ENCODE measurements around the gene APOLD1. TPM values are rescaled to one million over a fixed set of nuclear protein-coding genes. Genes with fewer than 3 reads are reported as not detected.

Gene APOLD1
- total RNA-seq, 1 donor from 2014 or later = 5.2 TPM

- H3K4me1 Mint-ChIP-seq (ENCODE audit: unreplicated experiment) = peaks cover 20% of the 10 kb centered on the region
- no peak for TF ChIP-seq CTCF (IDR thresholded peaks at IDR 0.05; ENCODE audit: unreplicated experiment)
- DNase-seq (ENCODE audit: low spot score) = no peak
- no peaks in the 10 kb centered on the region for H3K9me3 Mint-ChIP-seq (ENCODE audit: unreplicated experiment)
- no peaks in the 10 kb centered on the region for H3K36me3 Mint-ChIP-seq (ENCODE audit: low read depth, unreplicated experiment)
- H3K27ac Mint-ChIP-seq (ENCODE audit: unreplicated experiment) = no peak overlapping the region
- H3K4me3 Mint-ChIP-seq (ENCODE audit: unreplicated experiment) = no peak overlapping the region
- H3K27me3 Mint-ChIP-seq (ENCODE audit: unreplicated experiment) = peaks cover 3% of the 10 kb centered on the region
Measured at GRCh38 chr12:12784116-12784515, 1.3 kb upstream of the APOLD1 start.

GRCh38 chr12:12786351-12786705, 869 bp downstream of the APOLD1 start:
- no peak for TF ChIP-seq CTCF (IDR thresholded peaks at IDR 0.05; ENCODE audit: unreplicated experiment)
- Mint-ChIP-seq H3K9me3 (ENCODE audit: unreplicated experiment) (no peaks in the 10 kb centered on the region), H3K27ac (ENCODE audit: unreplicated experiment) (no peak overlapping the region), H3K4me3 (ENCODE audit: unreplicated experiment) (no peak overlapping the region), H3K27me3 (ENCODE audit: unreplicated experiment) (peaks cover 3% of the 10 kb centered on the region), H3K36me3 (ENCODE audit: low read depth, unreplicated experiment) (no peaks in the 10 kb centered on the region), H3K4me1 (ENCODE audit: unreplicated experiment) (peaks cover 20% of the 10 kb centered on the region)
- no peak for DNase-seq (ENCODE audit: low spot score)

GRCh38 chr12:12786706-12787601, 1.5 kb downstream of the APOLD1 start:
- peak; percentile 76 for DNase-seq (ENCODE audit: low spot score)
- TF ChIP-seq CTCF (IDR thresholded peaks at IDR 0.05; ENCODE audit: unreplicated experiment) = no peak
- peaks cover 1% of the 10 kb centered on the region for H3K27me3 Mint-ChIP-seq (ENCODE audit: unreplicated experiment)
- peak overlapping the region; percentile 11 for H3K27ac Mint-ChIP-seq (ENCODE audit: unreplicated experiment)
- no peaks in the 10 kb centered on the region for H3K9me3 Mint-ChIP-seq (ENCODE audit: unreplicated experiment)
- peak overlapping the region; percentile 44 for H3K4me3 Mint-ChIP-seq (ENCODE audit: unreplicated experiment)
- peaks cover 20% of the 10 kb centered on the region for H3K4me1 Mint-ChIP-seq (ENCODE audit: unreplicated experiment)
- H3K36me3 Mint-ChIP-seq (ENCODE audit: low read depth, unreplicated experiment) = no peaks in the 10 kb centered on the region

- Mint-ChIP-seq H3K36me3 (ENCODE audit: low read depth, unreplicated experiment) (no peaks in the 10 kb centered on the region), H3K27me3 (ENCODE audit: unreplicated experiment) (peaks cover 1% of the 10 kb centered on the region), H3K4me1 (ENCODE audit: unreplicated experiment) (peaks cover 20% of the 10 kb centered on the region), H3K4me3 (ENCODE audit: unreplicated experiment) (peak overlapping the region; percentile 48), H3K9me3 (ENCODE audit: unreplicated experiment) (no peaks in the 10 kb centered on the region), H3K27ac (ENCODE audit: unreplicated experiment) (no peak overlapping the region)
- no peak for DNase-seq (ENCODE audit: low spot score)
- TF ChIP-seq CTCF (IDR thresholded peaks at IDR 0.05; ENCODE audit: unreplicated experiment) = no peak
Measured at GRCh38 chr12:12788131-12788530, 2.7 kb downstream of the APOLD1 start.

GRCh38 chr12:12788675-12789368, 3.4 kb downstream of the APOLD1 start:
- Mint-ChIP-seq H3K27ac (ENCODE audit: unreplicated experiment) (peak overlapping the region; percentile 36), H3K4me3 (ENCODE audit: unreplicated experiment) (no peak overlapping the region), H3K36me3 (ENCODE audit: low read depth, unreplicated experiment) (no peaks in the 10 kb centered on the region), H3K27me3 (ENCODE audit: unreplicated experiment) (peaks cover 1% of the 10 kb centered on the region), H3K9me3 (ENCODE audit: unreplicated experiment) (no peaks in the 10 kb centered on the region), H3K4me1 (ENCODE audit: unreplicated experiment) (peaks cover 20% of the 10 kb centered on the region)
- DNase-seq (ENCODE audit: low spot score) = peak; percentile 40
- TF ChIP-seq CTCF (IDR thresholded peaks at IDR 0.05; ENCODE audit: unreplicated experiment) = peak; percentile 65

Data from endothelial cell (in vitro differentiated cells).